GM18951 (cell line): ENCODE measurements around the gene CAMK2A.

ENCODE experiments used
- POLR2A ChIP-seq: IDR thresholded peaks from 4 replicates; pipeline ENCODE4 v1.6.1; 2011; ENCODE audit warnings: mild to moderate bottlenecking; ENCODE audit not compliant: insufficient read length, insufficient read depth; ENCODE audit errors: extremely low read depth
- in situ Hi-C: fragments of 300-500 bp; cut with MboI; formaldehyde crosslinking; loops from one replicate; pipeline ENCODE4 v1.12.0; 2022; ENCODE audit warnings: low sequenced_read_pairs, mixed read lengths, inconsistent platforms; ENCODE audit not compliant: unreplicated experiment

Gene CAMK2A

GRCh38 chr5:150202501-150202900 is 87.1 kb downstream of the CAMK2A start:
- in situ Hi-C loops, result no loop called here

GRCh38 chr5:150197476-150197875 is 92.1 kb downstream of the CAMK2A start:
- TF ChIP-seq POLR2A, result no peak
- in situ Hi-C loops, result no loop called here

More at GRCh38 chr5:150202501-150202900, 87.1 kb downstream of the CAMK2A start:
- no peak for TF ChIP-seq POLR2A

GRCh38 chr5:150196986-150197385 is 92.6 kb downstream of the CAMK2A start:
- in situ Hi-C loops, result no loop called here
- no peak for TF ChIP-seq POLR2A

- no peak for TF ChIP-seq POLR2A
- in situ Hi-C loops, result no loop called here
Observed at GRCh38 chr5:150196514-150196913, 93.1 kb downstream of the CAMK2A start.

GRCh38 chr5:150195736-150196485 is 93.7 kb downstream of the CAMK2A start:
- in situ Hi-C loops, result no loop called here
- no peak for TF ChIP-seq POLR2A

GRCh38 chr5:150192462-150192861 is 97.1 kb downstream of the CAMK2A start:
- TF ChIP-seq POLR2A, result no peak
- in situ Hi-C loops, result no loop called here

GRCh38 chr5:150190987-150191386 is 98.6 kb downstream of the CAMK2A start:
- no peak for TF ChIP-seq POLR2A
- in situ Hi-C loops, result no loop called here

- in situ Hi-C loops, result no loop called here
- no peak for TF ChIP-seq POLR2A
Observed at GRCh38 chr5:150190503-150190979, 99.0 kb downstream of the CAMK2A start.

GRCh38 chr5:150189728-150190502 is 99.7 kb downstream of the CAMK2A start, which contains the start of gene SLC6A7:
SLC6A7 (plus strand) TSS chr5:150190062; CDS start chr5:150190328, 266 bp downstream.
- in situ Hi-C loops, result no loop called here
- no peak for TF ChIP-seq POLR2A

GRCh38 chr5:150189326-150189725 is 100.2 kb downstream of the CAMK2A start:
- in situ Hi-C loops, result no loop called here
- no peak for TF ChIP-seq POLR2A

GRCh38 chr5:150188146-150188842 is 101.3 kb downstream of the CAMK2A start:
- in situ Hi-C loops, result no loop called here
- TF ChIP-seq POLR2A, result no peak

- in situ Hi-C loops, result no loop called here
- TF ChIP-seq POLR2A, result no peak
Observed at GRCh38 chr5:150186897-150187296, 102.7 kb downstream of the CAMK2A start.

- TF ChIP-seq POLR2A, result no peak
- in situ Hi-C loops, result no loop called here
Observed at GRCh38 chr5:150186137-150186536, 103.4 kb downstream of the CAMK2A start.
